HS-5 (cell line): Measurements from ENCODE around the gene DLX4.

ENCODE experiments used
- DNase-seq: peaks from one replicate; pipeline ENCODE4 v3.0.0-alpha.2; 2012; ENCODE audit warnings: low read depth

Gene DLX4

GRCh38 chr17:49946964-49947584 is 21.9 kb upstream of the DLX4 start:
- no peak for DNase-seq

GRCh38 chr17:49949634-49950033 is 19.4 kb upstream of the DLX4 start:
- DNase-seq, result no peak

GRCh38 chr17:49951362-49952082 is 17.5 kb upstream of the DLX4 start:
- DNase-seq, result no peak

GRCh38 chr17:49952209-49952911 is 16.6 kb upstream of the DLX4 start:
- DNase-seq, result no peak

GRCh38 chr17:49952912-49953497 is 16.0 kb upstream of the DLX4 start:
- DNase-seq, result no peak

GRCh38 chr17:49955157-49955556 is 13.8 kb upstream of the DLX4 start:
- no peak for DNase-seq

GRCh38 chr17:49956780-49957179 is 12.2 kb upstream of the DLX4 start:
- DNase-seq, result no peak

- DNase-seq, result no peak
Measured at GRCh38 chr17:49957350-49957749, 11.6 kb upstream of the DLX4 start.

GRCh38 chr17:49958723-49959122 is 10.3 kb upstream of the DLX4 start:
- no peak for DNase-seq

- DNase-seq, result no peak
Measured at GRCh38 chr17:49959183-49959935, 9.6 kb upstream of the DLX4 start.

- no peak for DNase-seq
Measured at GRCh38 chr17:49962599-49963308, 6.2 kb upstream of the DLX4 start.

GRCh38 chr17:49963309-49963625 is 5.7 kb upstream of the DLX4 start:
- DNase-seq, result no peak

- DNase-seq, result no peak
Measured at GRCh38 chr17:49963626-49964302, 5.2 kb upstream of the DLX4 start.

- no peak for DNase-seq
Measured at GRCh38 chr17:49964303-49964768, 4.7 kb upstream of the DLX4 start.

- no peak for DNase-seq
Measured at GRCh38 chr17:49964769-49965523, 4.0 kb upstream of the DLX4 start.

GRCh38 chr17:49965524-49965909 is 3.5 kb upstream of the DLX4 start:
- DNase-seq, result no peak

GRCh38 chr17:49966767-49967166 is 2.2 kb upstream of the DLX4 start:
- no peak for DNase-seq

GRCh38 chr17:49967205-49967604 is 1.8 kb upstream of the DLX4 start:
- no peak for DNase-seq

GRCh38 chr17:49967621-49968404 is 1.2 kb upstream of the DLX4 start:
- no peak for DNase-seq
